GM12872 (cell line): ENCODE results near the gene CAMKMT.

Experiments
- CTCF ChIP-seq: IDR thresholded peaks from 3 replicates; pipeline ENCODE4 v1.5.1; 2011; ENCODE audit warnings: low read depth, mild to moderate bottlenecking, low read length, moderate library complexity; ENCODE audit not compliant: insufficient read depth

CAMKMT gene

DNA sequence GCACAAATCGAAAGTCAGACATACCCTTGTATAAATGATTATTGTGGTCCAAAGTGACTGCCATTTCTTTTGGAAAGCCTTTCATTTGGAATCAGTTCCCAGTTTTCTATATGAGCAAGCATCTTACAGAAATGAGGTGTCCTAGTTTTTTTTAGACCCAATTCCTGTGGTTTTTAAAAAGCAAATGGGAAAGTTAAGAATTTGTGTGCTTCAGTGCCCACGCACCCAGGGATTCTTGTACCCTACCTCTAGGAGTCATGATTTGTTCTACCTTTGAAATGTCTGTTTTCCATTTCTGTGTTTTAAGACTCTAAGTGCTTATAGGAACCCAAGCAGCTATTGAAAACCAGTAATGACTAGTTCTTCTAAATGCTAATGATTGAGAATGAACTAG, 218.1 kb downstream of the CAMKMT start:
- TF ChIP-seq CTCF = no peak

DNA sequence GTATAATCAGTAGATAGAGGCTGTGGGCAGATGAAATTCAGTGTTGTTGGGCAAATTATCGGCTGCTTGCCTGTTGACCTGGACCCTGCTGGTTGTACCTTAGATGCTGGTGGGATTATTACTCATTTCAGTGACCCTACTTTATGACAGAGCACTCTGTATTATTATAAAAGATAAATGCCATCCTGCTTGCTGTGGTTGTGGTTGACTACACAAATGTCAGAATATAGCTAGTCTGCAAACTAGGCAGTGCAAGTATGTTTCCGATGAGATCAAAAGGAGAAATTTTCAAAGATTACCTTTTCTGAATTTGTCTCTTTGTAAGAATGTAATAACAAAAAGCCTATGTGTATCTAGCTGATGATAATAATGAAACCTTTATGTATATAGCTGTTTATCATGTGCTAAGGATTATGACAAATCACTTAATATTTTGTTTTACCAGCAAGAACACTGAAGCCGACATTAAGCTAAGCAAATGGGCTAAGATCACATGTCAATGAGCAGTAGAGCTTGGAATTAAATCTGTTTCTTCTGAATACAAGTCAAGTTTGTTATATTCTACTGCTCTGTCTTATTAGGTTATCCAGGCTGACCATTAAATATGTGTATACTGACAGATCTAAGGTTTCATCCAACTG, 219.2 kb downstream of the CAMKMT start:
- TF ChIP-seq CTCF = no peak

GRCh38 chr2:44582363-44583008, 220.7 kb downstream of the CAMKMT start:
- no peak for TF ChIP-seq CTCF

- TF ChIP-seq CTCF = no peak
These were observed 235.0 kb downstream of the CAMKMT start for GRCh38 chr2:44596537-44597320.

GRCh38 chr2:44598330-44599119, 236.8 kb downstream of the CAMKMT start:
- TF ChIP-seq CTCF = no peak

DNA sequence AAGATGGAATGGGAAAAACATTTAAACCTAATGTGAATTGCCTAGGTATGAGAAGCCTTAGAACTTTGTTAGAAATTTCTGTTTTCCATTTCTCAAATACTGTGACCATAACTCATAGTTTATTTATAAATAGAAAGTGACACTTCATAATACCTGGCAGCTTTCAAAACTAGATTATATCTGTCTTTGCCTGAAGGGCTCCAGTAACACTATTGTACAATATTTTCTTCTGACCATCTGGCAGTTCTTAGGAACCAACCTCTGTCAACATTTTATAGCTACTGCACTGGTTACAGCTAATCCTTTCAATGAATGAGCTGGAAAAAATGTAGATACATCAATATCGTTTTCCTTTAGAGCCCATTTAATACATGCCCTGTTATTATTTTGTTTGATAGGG, 237.4 kb downstream of the CAMKMT start:
- no peak for TF ChIP-seq CTCF

GRCh38 chr2:44602446-44602845, 240.7 kb downstream of the CAMKMT start:
- TF ChIP-seq CTCF = no peak
